ENCODE measurements around the gene TAS2R60. TPM values are rescaled to one million over a fixed set of nuclear protein-coding genes. Genes with fewer than 3 reads are reported as not detected.

Gene TAS2R60
- total and polyA plus RNA-seq, 9 of the 15 experiments (the other 6 are each of a cell fraction or from before 2014, with no cell fraction given), result 0.08 TPM; not detected in 8

DNA sequence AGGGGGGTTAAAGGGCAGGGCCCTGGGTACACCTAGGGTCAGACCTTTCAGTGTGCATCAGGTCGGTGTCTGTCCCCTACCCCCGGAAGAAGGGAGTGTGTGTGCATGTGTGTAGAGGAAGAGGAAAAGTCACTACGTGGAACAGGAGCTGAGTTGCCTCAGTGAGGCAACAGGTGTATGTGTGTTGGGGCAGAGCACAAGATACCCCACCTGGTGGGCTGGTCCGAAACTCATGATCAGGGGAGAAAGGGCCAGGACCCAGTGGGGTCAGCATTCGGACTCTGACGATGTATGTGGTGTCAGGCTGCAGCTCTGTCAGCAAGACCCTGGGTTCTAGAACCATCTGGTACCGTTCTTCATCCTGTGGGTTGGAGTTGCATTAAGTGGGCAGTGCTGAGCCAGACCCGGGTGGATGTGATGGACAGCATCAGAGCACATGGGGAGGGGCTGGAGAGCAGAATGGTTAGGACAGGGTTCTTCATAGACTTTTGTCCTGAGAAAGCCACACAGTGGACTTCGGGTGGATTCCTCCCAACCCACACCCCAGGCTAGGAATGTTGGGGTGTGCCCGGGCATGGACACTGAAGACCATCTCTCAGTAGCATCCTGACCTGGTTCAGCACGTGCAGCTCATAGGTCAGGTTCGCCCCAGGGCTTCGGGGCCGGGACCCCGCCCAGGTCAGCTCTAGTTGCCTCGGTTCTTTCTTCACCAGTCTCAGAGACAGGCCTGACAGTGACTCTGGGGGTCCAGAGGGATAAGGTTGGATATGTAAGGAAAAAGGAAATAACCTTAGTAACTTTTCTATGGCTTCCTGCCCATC, 45.3 kb upstream of the TAS2R60 start:
- H3K27ac ChIP-seq (ENCODE audit: extremely low read depth, low read depth, low read length), result no peak overlapping the region
- peaks cover 0 to 12% of the 10 kb centered on the region in 2 experiments; a peak in 2 of 5 replicates for H3K4me1 ChIP-seq (replicated peaks in 1 of 2; ENCODE audit: control insufficient read depth in 2 of 2, insufficient read depth in 2 of 2, low read length in 2 of 2)
- H3K9me1 ChIP-seq (ENCODE audit: control insufficient read depth, insufficient read depth, low read length), result peaks cover 3% of the 10 kb centered on the region
- H3K4me3 ChIP-seq, result no peak overlapping the region
- WGBS (ENCODE audit: insufficient coverage, low coverage, missing lambda C conversion rate), result 1% methylated on average over 16 of the region's 16 CpGs
- no peaks in the 10 kb centered on the region for H3K79me2 ChIP-seq (ENCODE audit: control insufficient read depth, insufficient read depth, low read length)
- POLR2A ChIA-PET, result interaction anchor here (0.6 to 0.7 kb wide), 2 partner anchors 8 to 18 kb away, joined by 3 read pairs; no protein-coding TSS in a partner anchor
- H3K4me2 ChIP-seq (ENCODE audit: insufficient read depth, low read length), result no peak overlapping the region
- no peak overlapping the region for H3K9ac ChIP-seq (ENCODE audit: insufficient read depth in 1 of 2, low read depth in 2 of 2, low read length in 2 of 2)
- no TSS peak for BruUV-seq (replicated peaks)
- peaks cover 17% of the 10 kb centered on the region for H4K20me1 ChIP-seq (replicated peaks; ENCODE audit: control insufficient read depth, insufficient read depth, low read length)
- DNase-seq (ENCODE audit: extremely low read depth in 1 of 4, low spot score in 3 of 4) (no peak), ATAC-seq (no peak), FAIRE-seq (no peak)
- TF ChIP-seq KAT7 (CRISPR knock-in tag; IDR thresholded peaks at IDR 0.05; ENCODE audit: borderline replicate concordance) (no peak), NR2F6 (CRISPR knock-in tag; IDR thresholded peaks at IDR 0.05) (no peak), GATAD2A (IDR thresholded peaks at IDR 0.05) (no peak), ZNF232 (CRISPR knock-in tag; IDR thresholded peaks at IDR 0.05) (no peak), ZNF77 (CRISPR knock-in tag; IDR thresholded peaks at IDR 0.05) (no peak), ZNF436 (CRISPR knock-in tag; IDR thresholded peaks at IDR 0.05) (no peak), NCOA2 (IDR thresholded peaks at IDR 0.05; ENCODE audit: partially characterized antibody in 2 of 2) (no peak), ZKSCAN1 (IDR thresholded peaks at IDR 0.05; ENCODE audit: low read depth, low read length) (no peak), SOX6 (IDR thresholded peaks at IDR 0.05) (no peak), ZNF347 (CRISPR knock-in tag; IDR thresholded peaks at IDR 0.05; ENCODE audit: low read depth) (no peak), CAMTA2 (CRISPR knock-in tag; conservative IDR thresholded peaks at IDR 0.05) (no peak), POLR3A (IDR thresholded peaks at IDR 0.05; ENCODE audit: borderline replicate concordance, extremely low read depth, insufficient read depth, insufficient read length) (no peak)
- TF ChIP-seq, protein P1, sequence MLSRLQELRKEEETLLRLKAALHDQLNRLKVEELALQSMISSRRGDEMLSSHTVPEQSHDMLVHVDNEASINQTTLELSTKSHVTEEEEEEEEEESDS (CRISPR knock-in tag; IDR thresholded peaks at IDR 0.05), result no peak
- no peaks in the 10 kb centered on the region for H3K9me3 ChIP-seq (replicated peaks; ENCODE audit: control insufficient read depth, insufficient read depth, low read depth, low read length)
- in situ Hi-C loops (cut with MboI) (no loop called here), intact Hi-C loops (cut with micrococcal nuclease) (no loop called here)
- CTCF ChIA-PET (ENCODE audit: low intra/inter-chr PET ratio), result no interaction called here
- peaks cover 54 to 89% of the 10 kb centered on the region in 2 experiments for H3K27me3 ChIP-seq (ENCODE audit: control insufficient read depth in 2 of 2, insufficient read depth in 2 of 2, low read length in 2 of 2)
- H3K36me3 ChIP-seq (ENCODE audit: control insufficient read depth, insufficient read depth, low read length), result no peaks in the 10 kb centered on the region
- H2AFZ ChIP-seq (ENCODE audit: low read depth, low read length), result no peak overlapping the region
